HCT116 (cell line): ENCODE results near the gene RENBP. TPM values are rescaled to one million over a fixed set of nuclear protein-coding genes. Genes with fewer than 3 reads are reported as not detected.

Source experiments
- ATAC-seq: fragments of 200-7000 bp; cut with Tn5 transposase; 2 replicates; pipeline ENCODE4 v1.9.1; 2020; ENCODE audit warnings: mild to moderate bottlenecking, moderate library complexity
- BruUV-seq: library from RNA; stranded (reverse); fragments of 400-500 nt; replicated peaks from 2 replicates; lab custom pipeline; 2021; lab: Mats Ljungman, UMichigan
- CTCF ChIA-PET: fragments of 300-600 bp; sonication (Branson Sonifier 250); formaldehyde crosslinking; loops from one replicate; lab custom pipeline; 2021; ENCODE audit warnings: antibody characterized with exemption; lab: Charles Lee
- POLR2A ChIA-PET: fragments of 300-600, 350-600 bp; sonication (Branson Sonifier 250); formaldehyde crosslinking; loops from one replicate; lab custom pipeline; 2021; ENCODE audit warnings: antibody characterized with exemption; lab: Charles Lee
- RAD21 ChIA-PET, 2 experiments: fragments of 300-600 bp; sonication (Branson Sonifier 250); formaldehyde crosslinking; loops; one replicate each; lab custom pipeline; 2023; ENCODE audit warnings: low total read pairs in 2 of 2; ENCODE audit not compliant: uncharacterized antibody in 2 of 2, unreplicated experiment in 2 of 2, low non-redundant PET in 1 of 2; lab: Charles Lee
- DNase-seq: peaks from one replicate; pipeline ENCODE4 v3.0.0-alpha.2; 2010; ENCODE audit warnings: low read depth, low spot score
- H2AFZ ChIP-seq: fragments of 200-600 bp; shearing (Covaris generic), sonication (generic); 2 replicates; pipeline ENCODE4 v1.6.1; 2017; ENCODE audit warnings: low read depth, mixed run types, mixed read lengths, antibody characterized with exemption, low read length; ENCODE audit not compliant: poor library complexity, severe bottlenecking
- H3K27ac ChIP-seq: 2 replicates; pipeline ENCODE4 v1.5.1; 2012; ENCODE audit warnings: low read depth, low read length
- H3K27me3 ChIP-seq: fragments of 200-600 bp; sonication (generic); 2 replicates; pipeline ENCODE4 v1.6.1; 2016; ENCODE audit warnings: mixed run types, low read length, mixed read lengths; ENCODE audit not compliant: insufficient read depth
- H3K36me3 ChIP-seq, 2 experiments: fragments of 200-500 bp in 1 of 2; fragments of 200-600 bp in 1 of 2; sonication (Bioruptor generic) in 1 of 2; sonication (generic) in 1 of 2; 2 replicates each; pipeline versions ENCODE4 v1.5.1 to v1.6.1; 2014 to 2016; ENCODE audit warnings: low read length in 2 of 2, inconsistent platforms in 1 of 2, mixed read lengths in 1 of 2, mixed run types in 1 of 2; ENCODE audit not compliant: insufficient read depth in 2 of 2, control insufficient read depth in 1 of 2
- H3K4me1 ChIP-seq, 2 experiments: fragments of 200-600 bp in 1 of 2; sonication (generic) in 1 of 2; 2 replicates each; pipeline versions ENCODE4 v1.5.1 to v1.6.1; 2012 to 2017; ENCODE audit warnings: low read length in 2 of 2, inconsistent platforms in 1 of 2, mild to moderate bottlenecking in 1 of 2, mixed read lengths in 1 of 2, mixed run types in 1 of 2, moderate library complexity in 1 of 2; ENCODE audit not compliant: insufficient read depth in 2 of 2, control insufficient read depth in 1 of 2
- H3K4me2 ChIP-seq: fragments of 200-600 bp; sonication (generic); 2 replicates; pipeline ENCODE4 v1.6.1; 2017; ENCODE audit warnings: mixed run types, low read length, mixed read lengths
- H3K4me3 ChIP-seq, 2 experiments: fragments of 200-600 bp in 1 of 2; sonication (generic) in 1 of 2; replicated peaks in 1 of 2; 2 replicates each; pipeline ENCODE4 v1.5.1; 2011 to 2016; ENCODE audit warnings: low read length in 2 of 2, control low read depth in 1 of 2, low read depth in 1 of 2, mild to moderate bottlenecking in 1 of 2, mixed read lengths in 1 of 2, mixed run types in 1 of 2
- H3K79me2 ChIP-seq: fragments of 200-600 bp; sonication (generic); 2 replicates; pipeline ENCODE4 v1.6.1; 2017; ENCODE audit warnings: mild to moderate bottlenecking, mixed run types, low read length, moderate library complexity, mixed read lengths; ENCODE audit not compliant: insufficient read depth
- H3K9ac ChIP-seq: fragments of 200-600 bp; sonication (generic); 2 replicates; pipeline ENCODE4 v1.6.1; 2016; ENCODE audit warnings: low read length, mixed read lengths
- H3K9me2 ChIP-seq: fragments of 200-600 bp; sonication (generic), shearing (Covaris generic); 2 replicates; pipeline ENCODE4 v1.6.1; 2017; ENCODE audit warnings: mixed run types, mild to moderate bottlenecking, moderate library complexity; ENCODE audit not compliant: insufficient read depth
- H3K9me3 ChIP-seq, 2 experiments: fragments of 200-500 bp in 1 of 2; fragments of 200-600 bp in 1 of 2; sonication (Bioruptor generic) in 1 of 2; sonication (generic) in 1 of 2; 2 replicates each; pipeline ENCODE4 v1.6.1; 2014 to 2017; ENCODE audit warnings: low read length in 2 of 2, mixed read lengths in 2 of 2, inconsistent platforms in 1 of 2, low read depth in 1 of 2, mild to moderate bottlenecking in 1 of 2, mixed run types in 1 of 2, moderate library complexity in 1 of 2; ENCODE audit not compliant: control insufficient read depth in 1 of 2, insufficient read depth in 1 of 2
- H4K20me1 ChIP-seq: fragments of 200-600 bp; sonication (generic), shearing (Covaris generic); 2 replicates; pipeline ENCODE4 v1.6.1; 2017; ENCODE audit warnings: mixed run types, mild to moderate bottlenecking, moderate library complexity; ENCODE audit not compliant: insufficient read depth
- POLR2A ChIP-seq: IDR thresholded peaks from 2 replicates; pipeline ENCODE4 v1.7.0; 2011; ENCODE audit warnings: borderline replicate concordance; ENCODE audit not compliant: insufficient read depth, insufficient read length; ENCODE audit errors: extremely low read depth
- POLR2AphosphoS5 ChIP-seq: IDR thresholded peaks from 2 replicates; pipeline ENCODE4 v1.6.1; 2011; ENCODE audit warnings: mild to moderate bottlenecking, low read depth, low read length, moderate library complexity
- TCF7L2 ChIP-seq: IDR thresholded peaks from 2 replicates; pipeline ENCODE4 v1.7.0; 2011; ENCODE audit warnings: borderline replicate concordance, inconsistent platforms; ENCODE audit not compliant: insufficient read depth, insufficient read length; ENCODE audit errors: extremely low read depth
- ZFX ChIP-seq: fragments of 450-650 bp; IDR thresholded peaks from 2 replicates; pipeline ENCODE4 v1.6.1; 2017
- intact Hi-C: fragments of 100-400 bp; cut with micrococcal nuclease; formaldehyde crosslinking; loops from 2 replicates; pipeline ENCODE4 v1.10.0; 2022
- total RNA-seq: library from RNA; stranded (reverse); gene quantifications from one replicate; pipeline ENCODE4 v1.2.1, GENCODE V29; 2021; ENCODE audit not compliant: unreplicated experiment
- TF ChIP-seq, protein P1 (sequence below), 3 experiments: fragments of 200-600 bp in 1 of 3; sonication (generic) in 1 of 3; IDR thresholded peaks in 2 of 3; conservative IDR thresholded peaks in 1 of 3; 2 replicates each; pipeline ENCODE4 v1.5.1; 2012 to 2017; ENCODE audit warnings: low read depth in 2 of 3, low read length in 2 of 3, antibody characterized with exemption in 1 of 3, borderline replicate concordance in 1 of 3, control low read depth in 1 of 3, mild to moderate bottlenecking in 1 of 3, mixed read lengths in 1 of 3, mixed run types in 1 of 3, moderate library complexity in 1 of 3; ENCODE audit not compliant: insufficient read depth in 1 of 3

Gene RENBP
- total RNA-seq, 1 experiment from 2014 or later = 1.3 TPM

DNA sequence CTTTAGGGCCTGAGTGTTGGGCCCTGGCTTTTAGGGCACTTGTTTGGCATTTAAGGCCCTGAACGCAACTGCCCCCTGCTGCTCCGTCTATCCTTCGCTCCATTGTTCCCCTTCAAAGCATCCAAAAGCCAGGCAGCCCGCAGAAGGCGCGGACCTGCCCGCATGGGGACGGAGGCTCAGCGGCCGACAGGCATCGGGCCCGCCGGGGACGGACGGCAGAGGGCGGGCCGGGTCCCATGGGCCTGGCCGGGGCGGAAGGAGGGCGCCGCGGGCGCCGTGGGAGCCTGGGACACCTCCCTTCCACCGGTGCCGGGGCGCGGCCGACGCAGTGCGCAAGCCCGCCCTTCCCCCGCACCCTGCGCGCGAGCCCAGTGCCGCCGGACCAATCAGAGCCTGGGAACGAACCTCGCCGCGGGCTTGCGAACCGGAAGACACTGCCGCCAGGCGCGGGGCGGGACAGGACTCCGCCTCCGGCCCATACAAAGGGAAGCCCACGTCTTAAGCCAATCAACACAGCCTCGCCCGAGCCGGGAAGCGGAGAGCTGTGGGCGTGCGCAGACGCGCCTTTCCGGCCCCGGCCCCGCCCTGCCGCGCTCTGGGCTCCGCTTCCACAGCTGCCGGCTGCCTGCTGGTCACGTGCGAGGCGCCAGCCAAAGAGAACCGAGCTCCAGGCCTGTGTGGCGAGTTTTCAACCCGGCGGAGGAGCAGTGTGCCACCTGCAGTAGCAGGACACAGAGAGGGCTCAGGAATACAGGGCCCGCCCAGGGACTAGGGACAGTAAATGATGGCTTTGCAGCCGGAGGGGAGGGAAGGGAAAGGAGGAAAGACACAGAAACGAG lies 16.3 kb downstream of the RENBP start:
- TF ChIP-seq POLR2A (peak; percentile 61), ZFX (peak; percentile 67), POLR2AphosphoS5 (peak; percentile 69), TCF7L2 (no peak)
- TF ChIP-seq, protein P1, sequence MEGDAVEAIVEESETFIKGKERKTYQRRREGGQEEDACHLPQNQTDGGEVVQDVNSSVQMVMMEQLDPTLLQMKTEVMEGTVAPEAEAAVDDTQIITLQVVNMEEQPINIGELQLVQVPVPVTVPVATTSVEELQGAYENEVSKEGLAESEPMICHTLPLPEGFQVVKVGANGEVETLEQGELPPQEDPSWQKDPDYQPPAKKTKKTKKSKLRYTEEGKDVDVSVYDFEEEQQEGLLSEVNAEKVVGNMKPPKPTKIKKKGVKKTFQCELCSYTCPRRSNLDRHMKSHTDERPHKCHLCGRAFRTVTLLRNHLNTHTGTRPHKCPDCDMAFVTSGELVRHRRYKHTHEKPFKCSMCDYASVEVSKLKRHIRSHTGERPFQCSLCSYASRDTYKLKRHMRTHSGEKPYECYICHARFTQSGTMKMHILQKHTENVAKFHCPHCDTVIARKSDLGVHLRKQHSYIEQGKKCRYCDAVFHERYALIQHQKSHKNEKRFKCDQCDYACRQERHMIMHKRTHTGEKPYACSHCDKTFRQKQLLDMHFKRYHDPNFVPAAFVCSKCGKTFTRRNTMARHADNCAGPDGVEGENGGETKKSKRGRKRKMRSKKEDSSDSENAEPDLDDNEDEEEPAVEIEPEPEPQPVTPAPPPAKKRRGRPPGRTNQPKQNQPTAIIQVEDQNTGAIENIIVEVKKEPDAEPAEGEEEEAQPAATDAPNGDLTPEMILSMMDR (IDR thresholded peaks at IDR 0.05 in 2 of 3, conservative IDR thresholded peaks at IDR 0.05 in 1 of 3; ENCODE audit: borderline replicate concordance in 1 of 3, insufficient read depth in 1 of 3, low read depth in 2 of 3, low read length in 2 of 3) = peak in 1 of 3 experiments; percentile 8; a peak in 1 of 6 replicates
- TF ChIP-seq, all 23 proteins: peak for 4
- Histone ChIP-seq H3K27me3 (no peaks in the 10 kb centered on the region), H3K9ac (peak overlapping the region; percentile 80), H3K79me2 (peaks cover 39% of the 10 kb centered on the region), H3K4me2 (peak overlapping the region; percentile 87), H3K4me1 (peaks cover 22 to 43% of the 10 kb centered on the region in 2 experiments), H4K20me1 (no peaks in the 10 kb centered on the region), H3K27ac (peak overlapping the region; percentile 99), H3K9me2 (no peaks in the 10 kb centered on the region), H2AFZ (no peak overlapping the region), H3K9me3 (no peaks in the 10 kb centered on the region), H3K36me3 (peaks cover 0 to 5% of the 10 kb centered on the region in 2 experiments; a peak in 2 of 4 replicates), H3K4me3 (peak overlapping the region; percentile 69 to 71)
- no TSS peak for BruUV-seq
- RAD21 ChIA-PET = no interaction called here
- CTCF ChIA-PET = interaction anchor here (2.5 kb wide), 1 partner anchor 19 kb away, joined by 14 read pairs; no protein-coding TSS in a partner anchor
- intact Hi-C loops = no loop called here
- POLR2A ChIA-PET = interaction anchor here (0.8 to 2.3 kb wide), 6 partner anchors 11 to 456 kb away, joined by 3 to 10 read pairs (median 4); partner anchors contain the start of genes HCFC1, IDH3G, RENBP and SSR4
- peak; percentile 85 for ATAC-seq
- DNase-seq = peak; percentile 93
